SK-N-SH (cell line): ENCODE data around the gene UBALD1. TPM values are rescaled to one million over a fixed set of nuclear protein-coding genes. Genes with fewer than 3 reads are reported as not detected.

Experiments
- CTCF ChIA-PET: fragments of 300-600, 350-600 bp; formaldehyde crosslinking; extraction: SDS; loops from one replicate; lab custom pipeline; 2021; lab: Yijun Ruan, JAX
- POLR2A ChIA-PET: fragments of 350-600 bp; sonication (Branson Sonifier 250); formaldehyde crosslinking; extraction: SDS; loops from one replicate; lab custom pipeline; 2020; ENCODE audit warnings: antibody characterized with exemption, inconsistent platforms; lab: Yijun Ruan, JAX
- DNase-seq: peaks from one replicate; pipeline ENCODE4 v3.0.0; 2012
- H2AFZ ChIP-seq: fragments of 200-600 bp; sonication (generic); 2 replicates; pipeline ENCODE4 v1.8.1; 2016; ENCODE audit warnings: antibody characterized with exemption, mild to moderate bottlenecking, low read depth
- H3F3A ChIP-seq: fragments of 200-600 bp; sonication (generic); replicated peaks from 2 replicates; pipeline ENCODE3; 2016; ENCODE audit warnings: antibody characterized with exemption, mild to moderate bottlenecking; ENCODE audit not compliant: insufficient read depth
- H3K27ac ChIP-seq, 2 experiments: fragments of 200-500 bp in 1 of 2; fragments of 200-600 bp in 1 of 2; sonication (Bioruptor generic) in 1 of 2; sonication (generic), shearing (Covaris generic) in 1 of 2; 2 replicates each; pipeline versions ENCODE4 v1.5.1 to v1.6.1; 2014 to 2016; ENCODE audit warnings: low read depth in 2 of 2, inconsistent platforms in 1 of 2, low read length in 1 of 2, mild to moderate bottlenecking in 1 of 2, mixed read lengths in 1 of 2
- H3K27me3 ChIP-seq: fragments of 200-600 bp; sonication (generic), shearing (Covaris generic); 2 replicates; pipeline ENCODE4 v1.6.1; 2016; ENCODE audit warnings: mixed run types; ENCODE audit not compliant: insufficient read depth
- H3K36me3 ChIP-seq, 2 experiments: fragments of 200-500 bp in 1 of 2; fragments of 200-600 bp in 1 of 2; sonication (Bioruptor generic) in 1 of 2; sonication (generic) in 1 of 2; replicated peaks in 1 of 2; 2 replicates each; pipeline versions ENCODE3 to v1.5.1; 2014 to 2016; ENCODE audit warnings: low read length in 1 of 2, mild to moderate bottlenecking in 1 of 2; ENCODE audit not compliant: insufficient read depth in 2 of 2, control insufficient read depth in 1 of 2
- H3K4me1 ChIP-seq, 2 experiments: fragments of 200-500 bp in 1 of 2; fragments of 200-600 bp in 1 of 2; sonication (Bioruptor generic) in 1 of 2; sonication (generic), shearing (Covaris generic) in 1 of 2; 2 replicates each; pipeline versions ENCODE4 v1.5.1 to v1.6.1; 2014 to 2016; ENCODE audit warnings: low read depth in 1 of 2, low read length in 1 of 2, mixed run types in 1 of 2; ENCODE audit not compliant: insufficient read depth in 2 of 2, control insufficient read depth in 1 of 2
- H3K4me2 ChIP-seq: fragments of 200-600 bp; sonication (generic), shearing (Covaris generic); 2 replicates; pipeline ENCODE4 v1.6.1; 2017; ENCODE audit warnings: mixed run types
- H3K4me3 ChIP-seq, 2 experiments: fragments of 200-500 bp in 1 of 2; fragments of 200-600 bp in 1 of 2; sonication (Bioruptor generic) in 1 of 2; sonication (generic), shearing (Covaris generic) in 1 of 2; 2 replicates each; pipeline versions ENCODE4 v1.5.1 to v1.8.1; 2014 to 2016; ENCODE audit warnings: low read depth in 2 of 2, inconsistent platforms in 1 of 2, low read length in 1 of 2, mild to moderate bottlenecking in 1 of 2, mixed read lengths in 1 of 2, moderate library complexity in 1 of 2
- H3K79me2 ChIP-seq: fragments of 200-600 bp; sonication (generic); 2 replicates; pipeline ENCODE4 v1.8.1; 2017; ENCODE audit warnings: mild to moderate bottlenecking; ENCODE audit not compliant: insufficient read depth
- H3K9ac ChIP-seq: fragments of 200-600 bp; sonication (generic); 2 replicates; pipeline ENCODE4 v1.6.1; 2017; ENCODE audit warnings: mixed run types
- H3K9me2 ChIP-seq: fragments of 200-600 bp; sonication (generic); 2 replicates; pipeline ENCODE4 v1.6.1; 2017; ENCODE audit warnings: mixed run types
- H3K9me3 ChIP-seq: fragments of 200-600 bp; sonication (generic); 2 replicates; pipeline ENCODE4 v1.6.1; 2017; ENCODE audit warnings: mixed run types, mild to moderate bottlenecking, moderate library complexity
- H4K20me1 ChIP-seq: fragments of 200-600 bp; sonication (generic); 2 replicates; pipeline ENCODE4 v1.6.1; 2017; ENCODE audit warnings: mild to moderate bottlenecking, mixed run types; ENCODE audit not compliant: insufficient read depth
- CTCF ChIP-seq: fragments of 200-600 bp; sonication (generic); IDR thresholded peaks from 2 replicates; pipeline ENCODE4 v1.6.1; 2017; ENCODE audit warnings: antibody characterized with exemption, mild to moderate bottlenecking, moderate library complexity
- EZH2phosphoT487 ChIP-seq: fragments of 200-600 bp; sonication (generic); IDR thresholded peaks from 2 replicates; pipeline ENCODE4 v1.6.1; 2017; ENCODE audit warnings: low read depth, mixed run types, mild to moderate bottlenecking, antibody characterized with exemption, moderate library complexity, borderline replicate concordance
- FOXJ3 ChIP-seq: sonication (generic); formaldehyde crosslinking; IDR thresholded peaks from 2 replicates; pipeline ENCODE4 v1.5.1; 2020; ENCODE audit warnings: mild to moderate bottlenecking, missing genetic modification reagents
- FOXM1 ChIP-seq: IDR thresholded peaks from 2 replicates; pipeline ENCODE4 v1.4.0; 2012; ENCODE audit warnings: low read depth, mild to moderate bottlenecking
- GABPA ChIP-seq: IDR thresholded peaks from 2 replicates; pipeline ENCODE4 v1.4.0; 2012; ENCODE audit warnings: low read depth, mild to moderate bottlenecking
- GATA2 ChIP-seq: sonication (generic); formaldehyde crosslinking; IDR thresholded peaks from 2 replicates; pipeline ENCODE4 v1.5.0; 2020; ENCODE audit warnings: mild to moderate bottlenecking, missing genetic modification reagents
- IRF3 ChIP-seq: fragments of 150-350 bp; IDR thresholded peaks from 2 replicates; pipeline ENCODE4 v1.6.1; 2016; ENCODE audit warnings: mild to moderate bottlenecking, low read depth, low read length
- MAX ChIP-seq: IDR thresholded peaks from 2 replicates; pipeline ENCODE4 v1.4.0; 2012; ENCODE audit warnings: low read depth
- MXI1 ChIP-seq: IDR thresholded peaks from 2 replicates; pipeline ENCODE4 v1.6.1; 2012; ENCODE audit warnings: mild to moderate bottlenecking, low read depth, low read length, improper control_type of control experiment
- PBX3 ChIP-seq: IDR thresholded peaks from 2 replicates; pipeline ENCODE4; 2012
- POLR2AphosphoS5 ChIP-seq: IDR thresholded peaks from 2 replicates; pipeline ENCODE4 v1.6.1; 2012; ENCODE audit warnings: low read depth, low read length
- RAD21 ChIP-seq: IDR thresholded peaks from 2 replicates; pipeline ENCODE4 v1.6.1; 2012; ENCODE audit warnings: mild to moderate bottlenecking, low read length
- RCOR1 ChIP-seq: fragments of 150-350 bp; IDR thresholded peaks from 2 replicates; pipeline ENCODE4 v1.6.1; 2017; ENCODE audit warnings: antibody characterized with exemption, low read length
- REST ChIP-seq: IDR thresholded peaks from 2 replicates; pipeline ENCODE4 v1.6.1; 2012; ENCODE audit warnings: mild to moderate bottlenecking, low read depth, low read length, moderate library complexity
- RFX5 ChIP-seq: IDR thresholded peaks from 2 replicates; pipeline ENCODE4 v1.6.1; 2012; ENCODE audit warnings: mild to moderate bottlenecking, improper control_type of control experiment, low read length
- SMC3 ChIP-seq: IDR thresholded peaks from 2 replicates; pipeline ENCODE4 v1.6.1; 2012; ENCODE audit warnings: low read depth, low read length, improper control_type of control experiment
- TAF1 ChIP-seq: IDR thresholded peaks from 2 replicates; pipeline ENCODE4 v1.6.1; 2012; ENCODE audit warnings: low read depth, mild to moderate bottlenecking, low read length, moderate library complexity, borderline replicate concordance
- TCF12 ChIP-seq: IDR thresholded peaks from 2 replicates; pipeline ENCODE4 v1.4.0; 2012
- USF2 ChIP-seq: fragments of 150-350 bp; IDR thresholded peaks from 2 replicates; pipeline ENCODE4 v1.6.1; 2017; ENCODE audit warnings: antibody characterized with exemption, low read length, low read depth, borderline replicate concordance
- WGBS: methylation state at CpG from one replicate; pipeline ENCODE4 v1.1.6; 2017; ENCODE audit warnings: low lambda C conversion rate; 5-methylcytosine and 5-hydroxymethylcytosine counted together
- polyA plus RNA-seq, 3 experiments: library from polyadenylated mRNA; depleted of rRNA; stranded (reverse); fragments of >200 nt; gene quantifications; 2 replicates each; pipeline ENCODE4 v1.2.3, GENCODE V29; 2012

UBALD1 gene
- polyA plus RNA-seq, 1 of the 3 experiments (the other 2 are of a cell fraction): 16.7 TPM

- TF ChIP-seq PBX3: no peak
These were observed 10.3 kb upstream of the UBALD1 start (continued) for GRCh38 chr16:4624827-4625559.

- H3F3A ChIP-seq: no peaks in the 10 kb centered on the region
- peak within 1 kb of the TSS; percentile 97 for H2AFZ ChIP-seq
- ChIA-PET CTCF (interaction anchor here (0.6 to 3.7 kb wide), 19 partner anchors 9 to 329 kb away, joined by 3 to 16 read pairs (median 4); partner anchors contain the start of gene UBALD1), POLR2A (no interaction called here)
- no peaks in the 10 kb centered on the region for H3K9me3 ChIP-seq
- H3K4me3 ChIP-seq: peak within 1 kb of the TSS; percentile 78
- peak within 1 kb of the TSS; percentile 70 to 81 for H3K27ac ChIP-seq
- WGBS: 17% methylated on average over 20 of the region's 42 CpGs
- peak within 1 kb of the TSS; percentile 98 for H3K9ac ChIP-seq
- H4K20me1 ChIP-seq: peaks cover 16% of the 10 kb centered on the region
- DNase-seq: peak; percentile 98
- H3K36me3 ChIP-seq: no peaks in the 10 kb centered on the region
- peaks cover 46% of the 10 kb centered on the region for H3K79me2 ChIP-seq
- H3K9me2 ChIP-seq: no peaks in the 10 kb centered on the region
- H3K4me2 ChIP-seq: peak within 1 kb of the TSS; percentile 96
- peaks cover 0 to 14% of the 10 kb centered on the region in 2 experiments; a peak in 1 of 4 replicates for H3K4me1 ChIP-seq
- no peaks in the 10 kb centered on the region for H3K27me3 ChIP-seq
- TF ChIP-seq MAX (peak; percentile 40; the same call in 1 of the 2 replicates), TCF12 (no peak), FOXM1 (peak; percentile 80; the same call in 1 of the 2 replicates), CTCF (peak; percentile 99), GATA2 (no peak), USF2 (no peak), RCOR1 (peak; percentile 50; the same call in 1 of the 2 replicates), REST (no peak), IRF3 (no peak), RAD21 (no peak), TAF1 (no peak), SMC3 (no peak), EZH2phosphoT487 (no peak), POLR2AphosphoS5 (no peak), FOXJ3 (CRISPR knock-in tag) (no peak), RFX5 (no peak), GABPA (peak; percentile 40), MXI1 (no peak)
These were observed 9.5 kb upstream of the UBALD1 start, which contains the start of gene MGRN1 for GRCh38 chr16:4624015-4624826. TSS of gene MGRN1 (plus strand) at chr16:4624826. CDS start at chr16:4624961, 135 bp downstream.
